GM19455 (cell line): ENCODE measurements around the gene TMEM256.
"Not testable (repeated sequence)": the region's sequence is repeated elsewhere in the genome, so short reads cannot be mapped to it uniquely, and the experiment has no call there.

Experiments
- ATAC-seq: cut with Tn5 transposase; IDR thresholded peaks from one replicate; pipeline ENCODE4 v1.9.1; 2021; ENCODE audit not compliant: unreplicated experiment

The TMEM256 gene

DNA sequence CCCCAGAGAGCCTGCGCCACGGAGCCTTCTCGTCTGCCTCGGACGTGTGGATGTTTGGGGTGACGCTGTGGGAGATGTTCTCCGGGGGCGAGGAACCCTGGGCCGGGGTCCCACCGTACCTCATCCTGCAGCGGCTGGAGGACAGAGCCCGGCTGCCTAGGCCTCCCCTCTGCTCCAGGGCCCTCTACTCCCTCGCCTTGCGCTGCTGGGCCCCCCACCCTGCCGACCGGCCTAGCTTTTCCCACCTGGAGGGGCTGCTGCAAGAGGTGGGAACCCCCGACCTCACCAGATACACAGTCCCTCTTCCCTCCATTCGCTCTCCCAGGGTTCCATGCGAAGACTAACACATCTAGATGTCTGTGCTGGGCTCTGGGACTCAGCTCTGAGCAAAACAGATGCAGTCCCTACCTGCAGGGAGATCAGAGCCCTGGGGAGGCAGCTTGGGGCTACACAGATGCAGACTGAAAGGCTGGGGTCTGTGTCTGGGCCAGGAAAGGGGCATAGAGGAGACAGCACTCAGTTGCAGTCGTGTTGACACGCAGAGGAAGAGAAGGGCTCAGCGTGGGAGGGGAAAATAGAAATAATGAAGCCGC, 19.3 kb downstream of the TMEM256 start:
- ATAC-seq, result no peak

- ATAC-seq, result peak; percentile 60
These were observed 20.0 kb downstream of the TMEM256 start for GRCh38 chr17:7383742-7384488.

- no peak for ATAC-seq
These were observed 20.5 kb downstream of the TMEM256 start for GRCh38 chr17:7383371-7383741.

- ATAC-seq, result no peak
These were observed 21.0 kb downstream of the TMEM256 start for GRCh38 chr17:7382901-7383300.

DNA sequence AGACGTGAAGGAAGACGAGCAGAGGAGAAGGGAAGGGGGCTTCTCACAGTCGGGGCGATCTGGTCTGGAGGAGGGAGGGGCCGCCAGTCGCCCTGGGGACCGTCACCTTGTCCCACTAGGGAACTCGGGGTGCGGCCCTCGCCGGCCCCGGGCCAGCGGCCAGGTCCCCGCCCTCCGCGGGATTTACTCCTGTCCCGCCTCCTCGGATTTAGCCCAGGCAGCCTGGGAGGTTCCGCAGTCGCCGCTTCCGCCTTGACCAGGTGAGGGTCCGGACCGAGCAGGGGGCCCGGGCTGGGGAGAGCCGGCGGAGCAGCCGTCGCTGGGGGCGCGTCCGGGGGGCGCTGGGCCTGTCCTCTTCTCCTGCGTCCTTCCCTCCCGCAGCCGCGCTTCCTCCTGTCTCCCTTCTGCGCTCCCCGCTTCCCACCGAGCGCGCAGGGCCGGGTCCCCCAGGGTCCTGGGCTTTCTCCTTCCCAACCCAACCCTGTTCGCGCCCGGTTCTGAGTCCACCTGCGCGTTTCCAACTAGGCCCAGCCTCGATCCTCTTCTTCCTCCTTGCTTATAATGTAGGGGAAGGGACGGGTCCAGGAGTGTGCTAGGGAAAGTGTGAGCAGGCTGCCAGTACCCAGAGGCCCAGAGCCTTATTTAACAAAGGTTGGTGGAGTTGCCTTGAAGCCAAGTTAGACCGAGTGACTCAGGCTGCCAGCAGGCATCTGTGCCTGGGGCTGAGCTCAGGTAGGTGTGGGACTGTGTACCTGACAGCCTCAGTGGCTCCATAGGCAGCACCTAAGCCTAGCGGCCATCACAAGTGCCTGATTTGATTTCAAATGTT, 22.8 kb downstream of the TMEM256 start, which contains the start of gene TNK1:
TNK1 (plus strand) TSS at position 235 of the 829 bp plus-strand sequence. CDS start 1,838 bp downstream, outside the sequence.
- no peak for ATAC-seq

DNA sequence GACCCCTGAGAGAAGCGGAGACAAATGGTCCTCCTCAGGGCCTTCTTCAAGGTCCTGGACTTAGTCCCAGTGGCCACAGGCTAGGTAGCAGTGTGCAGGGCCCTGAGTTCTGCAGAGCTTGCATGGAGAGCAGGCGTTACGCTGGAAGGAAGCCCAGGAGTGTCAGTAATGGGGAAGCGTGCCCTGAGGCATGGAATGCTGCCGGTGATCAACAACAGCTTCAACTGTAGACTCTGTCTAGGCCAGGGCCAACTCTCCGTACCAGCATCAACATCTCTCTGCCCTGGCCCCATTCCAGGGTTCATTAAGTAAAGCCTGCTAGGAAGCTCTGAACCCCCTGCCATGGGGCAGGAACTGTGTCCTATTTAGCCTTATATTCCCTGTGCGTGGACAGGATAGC, 23.6 kb downstream of the TMEM256 start:
- no peak for ATAC-seq

GRCh38 chr17:7379134-7379533, 24.8 kb downstream of the TMEM256 start:
- ATAC-seq, result no peak

DNA sequence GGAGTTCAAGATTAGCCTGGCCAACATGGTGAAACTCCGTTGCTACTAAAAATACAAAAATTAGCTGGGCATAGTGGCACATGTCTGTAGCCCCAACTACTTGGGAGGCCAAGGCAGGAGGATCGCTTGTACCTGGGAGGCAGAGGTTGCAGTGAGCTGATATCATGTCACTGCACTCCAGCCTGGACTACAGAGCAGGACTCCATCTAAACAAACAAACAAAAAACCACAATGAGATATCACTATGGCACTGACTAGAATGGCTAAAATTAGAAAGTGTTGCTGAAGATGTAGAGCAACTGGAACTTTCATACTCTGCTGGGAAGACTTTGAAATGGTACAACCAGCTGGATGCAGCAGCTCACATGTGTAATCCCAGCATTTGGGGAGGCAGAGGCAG, 29.5 kb downstream of the TMEM256 start:
- no peak for ATAC-seq

DNA sequence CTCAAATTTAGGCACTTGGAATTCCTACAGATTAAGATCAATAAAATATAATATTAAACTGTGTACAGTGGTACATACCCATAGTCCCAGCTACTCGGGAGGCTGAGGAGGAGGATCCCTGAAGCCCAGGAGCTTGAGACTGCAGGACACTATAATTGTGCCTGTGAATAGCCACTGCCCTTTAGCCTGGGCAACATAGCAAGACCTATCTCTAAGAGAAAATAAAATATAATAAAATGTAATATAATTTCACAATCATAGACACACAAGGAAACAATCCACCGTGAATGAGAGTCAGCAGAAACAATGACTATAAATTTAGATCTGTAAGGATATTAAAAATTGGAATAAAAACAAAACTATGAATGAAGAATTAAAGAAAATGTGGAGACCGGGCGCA, 33.0 kb downstream of the TMEM256 start:
- ATAC-seq, result no peak

DNA sequence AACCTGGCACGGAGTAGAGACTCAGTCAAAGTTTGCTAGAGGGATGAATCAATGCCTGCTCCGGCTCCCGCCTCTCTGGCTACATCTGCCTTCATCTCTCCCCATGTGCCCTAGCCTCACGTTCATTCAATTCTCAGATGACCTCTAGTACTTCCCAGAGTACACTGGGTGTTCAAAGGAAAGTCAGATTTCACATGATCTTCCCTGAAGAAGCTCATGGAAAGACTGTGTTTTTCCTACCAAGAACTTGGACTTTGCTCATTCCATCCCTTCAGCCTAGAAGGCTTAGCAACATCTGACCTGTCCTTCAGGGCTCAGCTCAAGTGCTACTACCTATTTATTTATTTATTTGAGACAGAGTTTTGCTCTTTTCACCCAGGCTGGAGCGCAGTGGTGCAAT, 34.1 kb downstream of the TMEM256 start:
- ATAC-seq, result no peak

- ATAC-seq, result not testable (repeated sequence)
These were observed 35.3 kb downstream of the TMEM256 start for GRCh38 chr17:7368599-7368994.

- ATAC-seq, result no peak
These were observed 35.8 kb downstream of the TMEM256 start for GRCh38 chr17:7367918-7368598.

GRCh38 chr17:7367083-7367482, 36.8 kb downstream of the TMEM256 start:
- no peak for ATAC-seq

DNA sequence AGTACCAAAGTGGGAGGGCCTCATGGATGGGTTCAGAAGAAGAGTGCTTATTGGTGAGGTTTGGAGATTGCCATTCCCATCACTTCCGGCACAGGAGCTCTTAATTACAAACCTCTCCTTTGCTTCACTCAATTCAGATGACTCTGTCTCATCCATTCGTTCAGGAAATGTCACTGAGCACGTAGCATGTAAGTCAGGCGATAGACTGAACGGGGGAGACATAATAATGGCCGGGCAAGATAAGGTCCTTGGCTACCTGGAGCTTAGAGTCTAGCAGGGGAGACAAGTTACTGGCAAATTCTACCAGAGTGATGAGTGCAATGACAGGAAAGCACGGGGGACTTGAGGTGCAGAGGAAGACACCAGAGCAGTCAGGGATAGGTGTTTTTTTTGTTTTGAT, 37.9 kb downstream of the TMEM256 start:
- ATAC-seq, result not testable (repeated sequence)

GRCh38 chr17:7363311-7363710, 40.6 kb downstream of the TMEM256 start:
- no peak for ATAC-seq

DNA sequence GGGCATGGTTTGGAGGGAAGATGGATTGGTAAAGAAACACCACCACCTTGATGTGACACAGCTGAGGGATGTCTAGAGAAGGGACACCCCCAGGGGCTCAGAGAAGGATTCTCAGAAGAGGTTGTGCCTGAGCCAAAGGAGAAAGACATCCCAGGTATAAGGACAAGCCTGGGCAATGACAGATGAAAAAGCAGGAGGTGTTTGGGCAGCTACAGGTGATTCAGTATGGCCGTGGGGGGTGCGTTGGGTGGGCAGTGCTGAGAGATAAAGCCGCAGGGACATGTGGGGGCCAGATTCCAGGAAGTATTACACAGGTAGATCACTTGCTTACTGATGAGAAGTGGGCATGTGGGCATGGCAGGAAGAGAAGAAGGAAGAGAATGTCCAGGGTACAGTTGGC, 42.0 kb downstream of the TMEM256 start:
- no peak for ATAC-seq

DNA sequence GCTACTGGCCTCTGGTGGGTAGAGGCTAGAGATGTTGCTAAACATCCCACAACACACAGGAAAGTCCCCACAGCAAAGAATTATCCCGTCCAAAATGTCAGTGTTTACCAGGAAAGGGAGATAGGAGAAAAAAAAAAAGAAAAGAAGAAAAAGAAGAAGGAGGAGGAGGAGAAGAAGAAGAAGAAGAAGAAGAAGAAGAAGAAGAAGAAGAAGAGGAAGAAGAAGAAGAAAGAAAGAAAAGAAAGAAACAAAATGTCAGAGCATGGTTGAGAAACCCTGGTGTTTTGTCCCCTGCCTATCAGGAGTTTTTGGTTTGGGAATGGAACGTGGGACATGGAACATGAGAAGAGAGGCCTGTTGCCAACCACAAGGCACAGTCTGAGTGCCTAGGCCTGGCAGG, 46.5 kb downstream of the TMEM256 start:
- no peak for ATAC-seq

GRCh38 chr17:7356756-7357155, 47.1 kb downstream of the TMEM256 start:
- no peak for ATAC-seq

DNA sequence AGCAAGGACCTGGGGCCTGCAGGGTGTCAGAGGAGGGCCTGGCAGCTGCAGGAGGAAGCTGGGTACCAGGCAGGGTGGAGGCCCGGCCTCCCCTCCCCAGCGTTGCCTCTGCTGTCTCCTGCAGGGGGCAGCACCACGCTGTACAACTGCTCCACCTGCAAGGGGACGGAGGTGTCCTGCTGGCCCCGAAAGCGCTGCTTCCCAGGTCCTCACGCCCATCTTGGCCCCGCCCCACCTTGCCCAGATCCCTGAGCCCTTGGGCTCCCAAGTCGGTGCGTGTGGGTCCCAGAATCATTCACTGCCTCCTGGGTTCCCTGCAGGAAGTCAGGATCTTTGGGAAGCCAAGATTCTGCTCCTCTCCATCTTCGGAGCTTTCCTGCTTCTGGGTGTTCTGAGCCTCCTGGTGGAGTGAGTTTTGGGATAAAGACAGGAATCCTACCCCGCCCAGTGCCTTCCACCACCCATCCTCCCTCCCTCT, 47.8 kb downstream of the TMEM256 start:
- ATAC-seq, result no peak

DNA sequence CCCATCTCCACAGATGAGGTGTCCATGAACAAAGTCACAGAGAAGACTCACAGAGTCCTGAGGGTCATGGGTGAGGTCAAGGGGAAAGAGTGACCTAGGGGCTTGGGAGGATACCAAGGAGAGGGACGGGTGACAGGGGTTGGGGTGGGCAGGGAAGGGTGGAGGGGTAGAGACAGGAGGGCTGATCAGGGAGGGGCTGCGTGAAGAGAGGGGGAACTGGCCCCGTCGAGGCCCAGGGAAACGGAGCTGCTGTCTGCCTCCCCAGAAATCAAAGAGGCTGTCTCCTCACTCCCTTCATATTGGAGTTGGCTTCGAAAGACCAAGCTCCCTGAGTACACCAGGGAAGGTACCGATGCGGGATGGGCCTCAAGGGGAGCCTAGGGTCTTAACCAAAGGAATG, 48.3 kb downstream of the TMEM256 start:
- no peak for ATAC-seq

DNA sequence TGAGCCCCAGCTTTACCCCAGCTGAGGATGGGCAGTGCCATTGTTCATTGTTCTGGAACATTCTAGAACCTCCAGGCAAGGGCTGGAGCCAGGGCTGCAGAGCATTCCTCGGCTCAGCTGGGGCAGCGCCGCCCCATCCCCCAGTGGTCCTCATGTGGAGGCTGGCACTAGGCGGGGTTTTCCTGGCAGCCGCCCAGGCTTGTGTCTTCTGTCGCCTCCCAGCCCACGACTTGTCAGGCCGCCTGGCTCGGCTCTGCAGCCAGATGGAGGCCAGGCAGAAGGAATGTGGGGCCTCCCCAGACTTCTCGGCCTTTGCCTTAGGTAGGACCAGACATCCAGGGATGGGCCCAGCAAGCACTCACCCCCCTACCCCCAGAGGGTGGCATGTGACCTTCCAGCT, 48.8 kb downstream of the TMEM256 start, which contains the start of gene TMEM95:
TMEM95 (plus strand) TSS at position 104 of the 400 bp plus-strand sequence; CDS start at position 153, 49 bp downstream.
- no peak for ATAC-seq
